Measurements from ENCODE around the gene IL3RA. TPM values are rescaled to one million over a fixed set of nuclear protein-coding genes. Genes with fewer than 3 reads are reported as not detected.
A peak's percentile ranks its signal among the peaks of the same experiment; 100 is the strongest.

Gene IL3RA
- total RNA-seq, 4 donors from 2014 or later = 5.0 to 19.1 (median 11.4) TPM

- Histone ChIP-seq H3K27me3 (no peaks in the 10 kb centered on the region), H3K36me3 (peaks cover 51 to 64% (median 60%) of the 10 kb centered on the region in 4 donors), H3K9me3 (no peaks in the 10 kb centered on the region), H3K27ac (replicated peaks in 1 of 4) (no peak overlapping the region), H3K4me1 (peaks cover 43 to 70% (median 65%) of the 10 kb centered on the region in 4 donors), H3K4me3 (peak overlapping the region in 1 of 4 donors; percentile 91)
- WGBS = 88% methylated on average over 10 of the region's 10 CpGs
- TF ChIP-seq POLR2AphosphoS5 (IDR thresholded peaks at IDR 0.05) (no peak), POLR2A (IDR thresholded peaks at IDR 0.05; ENCODE audit: low read depth) (no peak), EP300 (IDR thresholded peaks at IDR 0.05) (no peak)
- TF ChIP-seq, protein P1, sequence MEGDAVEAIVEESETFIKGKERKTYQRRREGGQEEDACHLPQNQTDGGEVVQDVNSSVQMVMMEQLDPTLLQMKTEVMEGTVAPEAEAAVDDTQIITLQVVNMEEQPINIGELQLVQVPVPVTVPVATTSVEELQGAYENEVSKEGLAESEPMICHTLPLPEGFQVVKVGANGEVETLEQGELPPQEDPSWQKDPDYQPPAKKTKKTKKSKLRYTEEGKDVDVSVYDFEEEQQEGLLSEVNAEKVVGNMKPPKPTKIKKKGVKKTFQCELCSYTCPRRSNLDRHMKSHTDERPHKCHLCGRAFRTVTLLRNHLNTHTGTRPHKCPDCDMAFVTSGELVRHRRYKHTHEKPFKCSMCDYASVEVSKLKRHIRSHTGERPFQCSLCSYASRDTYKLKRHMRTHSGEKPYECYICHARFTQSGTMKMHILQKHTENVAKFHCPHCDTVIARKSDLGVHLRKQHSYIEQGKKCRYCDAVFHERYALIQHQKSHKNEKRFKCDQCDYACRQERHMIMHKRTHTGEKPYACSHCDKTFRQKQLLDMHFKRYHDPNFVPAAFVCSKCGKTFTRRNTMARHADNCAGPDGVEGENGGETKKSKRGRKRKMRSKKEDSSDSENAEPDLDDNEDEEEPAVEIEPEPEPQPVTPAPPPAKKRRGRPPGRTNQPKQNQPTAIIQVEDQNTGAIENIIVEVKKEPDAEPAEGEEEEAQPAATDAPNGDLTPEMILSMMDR (IDR thresholded peaks at IDR 0.05) = no peak
- intact Hi-C loops (cut with DNase I) = loop anchor here (5.0 kb wide), 1 partner anchor 43 kb away; no protein-coding TSS in a partner anchor
- DNase-seq (ENCODE audit: extremely low spot score) = no peak
These were observed 53.4 kb downstream of the IL3RA start for GRCh38 chrX:1389993-1390285.

GRCh38 chrX:1390621-1391369 lies 54.2 kb downstream of the IL3RA start:
- peak overlapping the region; percentile 91 to 100 (median 96) for H3K4me3 ChIP-seq
- no peak for DNase-seq (ENCODE audit: extremely low spot score)
- peaks cover 43 to 74% (median 67%) of the 10 kb centered on the region in 4 donors for H3K4me1 ChIP-seq
- H3K36me3 ChIP-seq = peaks cover 42 to 59% (median 52%) of the 10 kb centered on the region in 4 donors
- peak overlapping the region; percentile 96 to 100 (median 99) for H3K27ac ChIP-seq (replicated peaks in 1 of 4)
- intact Hi-C loops (cut with DNase I) = loop anchor here (5.0 kb wide), 1 partner anchor 43 kb away; no protein-coding TSS in a partner anchor
- no peak for TF ChIP-seq POLR2A (IDR thresholded peaks at IDR 0.05; ENCODE audit: low read depth)
- no peak for TF ChIP-seq EP300 (IDR thresholded peaks at IDR 0.05)
- TF ChIP-seq, protein P1 (IDR thresholded peaks at IDR 0.05) = no peak
- no peak for TF ChIP-seq POLR2AphosphoS5 (IDR thresholded peaks at IDR 0.05)
- no peaks in the 10 kb centered on the region for H3K27me3 ChIP-seq
- H3K9me3 ChIP-seq = no peaks in the 10 kb centered on the region
- WGBS = 53% methylated on average over 29 of the region's 30 CpGs

- WGBS = 0% methylated on average over 2 of the region's 19 CpGs
These were observed 54.8 kb downstream of the IL3RA start for GRCh38 chrX:1391370-1391706.

GRCh38 chrX:1391707-1392375 lies 55.3 kb downstream of the IL3RA start, which contains the start of gene SLC25A6:
Gene SLC25A6 (minus strand): TSS chrX:1392113. CDS start chrX:1392009, 104 bp downstream.
- no peaks in the 10 kb centered on the region for H3K9me3 ChIP-seq
- H3K27ac ChIP-seq (replicated peaks in 1 of 4) = peak within 1 kb of the TSS; percentile 96 to 100 (median 99)
- no peaks in the 10 kb centered on the region for H3K27me3 ChIP-seq
- no CpG with 5 or more reads among the region's 90 CpGs for WGBS
- DNase-seq (ENCODE audit: extremely low spot score) = peak; percentile 100
- peaks cover 43 to 68% (median 65%) of the 10 kb centered on the region in 4 donors for H3K4me1 ChIP-seq
- H3K36me3 ChIP-seq = peaks cover 32 to 53% (median 42%) of the 10 kb centered on the region in 4 donors
- TF ChIP-seq POLR2A (IDR thresholded peaks at IDR 0.05; ENCODE audit: low read depth) = peak; percentile 91
- peak; percentile 90 to 97 for TF ChIP-seq POLR2AphosphoS5 (IDR thresholded peaks at IDR 0.05)
- TF ChIP-seq, protein P1 (IDR thresholded peaks at IDR 0.05) = peak in 1 of 3 experiments; percentile 25
- TF ChIP-seq EP300 (IDR thresholded peaks at IDR 0.05) = no peak
- intact Hi-C loops (cut with DNase I) = loop anchor here (2.0 to 5.0 kb wide), 2 partner anchors 45 to 59 kb away; no protein-coding TSS in a partner anchor
- H3K4me3 ChIP-seq = peak within 1 kb of the TSS; percentile 91 to 100 (median 96)

More at GRCh38 chrX:1391370-1391706, 54.8 kb downstream of the IL3RA start:
- H3K4me1 ChIP-seq = peaks cover 43 to 73% (median 67%) of the 10 kb centered on the region in 4 donors
- no peaks in the 10 kb centered on the region for H3K9me3 ChIP-seq
- TF ChIP-seq EP300 (IDR thresholded peaks at IDR 0.05) (no peak), POLR2A (IDR thresholded peaks at IDR 0.05; ENCODE audit: low read depth) (no peak), POLR2AphosphoS5 (IDR thresholded peaks at IDR 0.05) (no peak)
- TF ChIP-seq, protein P1 (IDR thresholded peaks at IDR 0.05) = no peak
- H3K27me3 ChIP-seq = no peaks in the 10 kb centered on the region
- peak overlapping the region; percentile 96 to 100 (median 99) for H3K27ac ChIP-seq (replicated peaks in 1 of 4)
- H3K36me3 ChIP-seq = peaks cover 37 to 58% (median 46%) of the 10 kb centered on the region in 4 donors
- no peak for DNase-seq (ENCODE audit: extremely low spot score)
- peak overlapping the region; percentile 91 to 100 (median 96) for H3K4me3 ChIP-seq
- intact Hi-C loops (cut with DNase I) = loop anchor here (5.0 kb wide), 1 partner anchor 44 kb away; no protein-coding TSS in a partner anchor
